ENCODE measurements around the gene FAAP100. TPM values are rescaled to one million over a fixed set of nuclear protein-coding genes. Genes with fewer than 3 reads are reported as not detected.

Gene FAAP100
- total RNA-seq, 1 donor from 2014 or later: 76.5 TPM

GRCh38 chr17:81568416-81568815, 16.3 kb upstream of the FAAP100 start:
- Mint-ChIP-seq H3K27me3 (no peaks in the 10 kb centered on the region), H3K4me3 (no peak overlapping the region), H3K4me1 (no peaks in the 10 kb centered on the region), H3K9me3 (no peaks in the 10 kb centered on the region), H3K27ac (no peak overlapping the region), H3K36me3 (ENCODE audit: low read depth) (peaks cover 56% of the 10 kb centered on the region)
- intact Hi-C loops (cut with micrococcal nuclease): no loop called here
- DNase-seq: no peak

DNA sequence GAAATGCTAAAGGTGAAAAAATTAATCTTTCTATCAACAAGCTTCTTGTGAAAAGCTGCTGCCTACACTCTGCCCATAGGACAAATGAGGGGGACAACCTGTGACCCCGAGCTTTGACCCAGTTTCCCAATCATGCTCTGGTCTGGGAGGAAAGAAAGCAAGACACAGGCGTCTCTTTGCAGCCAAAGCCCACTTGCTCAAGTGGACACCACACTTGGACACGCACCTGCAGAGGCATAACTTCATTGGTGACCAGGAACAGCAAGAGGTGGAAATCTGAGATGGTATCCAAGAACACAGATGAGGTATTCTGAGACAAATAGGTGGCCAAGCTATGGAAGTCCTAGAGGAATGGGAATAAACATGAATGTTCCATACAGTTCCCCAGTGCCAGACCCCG, 15.0 kb upstream of the FAAP100 start:
- H3K9me3 Mint-ChIP-seq: no peaks in the 10 kb centered on the region
- no peak overlapping the region for H3K4me3 Mint-ChIP-seq
- H3K27me3 Mint-ChIP-seq: no peaks in the 10 kb centered on the region
- intact Hi-C loops (cut with micrococcal nuclease): no loop called here
- no peaks in the 10 kb centered on the region for H3K4me1 Mint-ChIP-seq
- H3K36me3 Mint-ChIP-seq (ENCODE audit: low read depth): peaks cover 54% of the 10 kb centered on the region
- H3K27ac Mint-ChIP-seq: no peak overlapping the region
- DNase-seq: no peak

DNA sequence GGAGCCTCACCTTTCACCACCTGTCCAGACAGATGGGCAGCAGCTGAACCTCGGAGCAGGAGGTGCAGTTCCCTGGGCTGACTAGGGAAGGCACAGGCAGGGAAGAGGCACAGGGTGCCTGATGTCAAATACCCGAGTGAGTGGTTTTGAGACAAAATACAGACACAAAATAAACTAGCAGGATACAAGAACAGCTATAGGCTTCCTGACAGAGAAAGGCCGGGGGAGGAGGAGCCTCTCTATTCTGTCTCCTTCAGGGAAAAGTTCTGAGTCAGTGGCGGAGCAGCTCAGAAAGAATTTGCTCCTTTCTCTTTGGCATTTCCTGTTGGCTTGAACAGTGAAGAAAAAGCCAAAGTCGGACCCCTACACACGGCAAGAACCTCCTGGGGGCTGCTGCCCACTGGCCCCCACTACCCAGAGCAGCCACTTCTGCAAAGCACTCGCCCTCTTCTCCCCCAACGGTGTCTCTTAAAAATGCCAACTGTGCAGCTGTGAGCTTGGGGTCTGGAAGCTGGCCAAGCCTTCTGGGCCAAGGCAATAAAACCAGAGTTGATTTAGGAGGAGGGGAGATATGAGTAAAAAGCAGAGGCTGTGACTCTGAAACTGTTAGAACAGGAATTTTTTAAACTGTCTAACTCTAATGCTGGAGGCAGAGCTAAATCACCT, 14.4 kb upstream of the FAAP100 start:
- intact Hi-C loops (cut with micrococcal nuclease): no loop called here
- H3K27ac Mint-ChIP-seq: peak overlapping the region; percentile 48
- no peak overlapping the region for H3K4me3 Mint-ChIP-seq
- H3K27me3 Mint-ChIP-seq: no peaks in the 10 kb centered on the region
- no peak for DNase-seq
- no peaks in the 10 kb centered on the region for H3K4me1 Mint-ChIP-seq
- H3K36me3 Mint-ChIP-seq (ENCODE audit: low read depth): peaks cover 50% of the 10 kb centered on the region
- H3K9me3 Mint-ChIP-seq: no peaks in the 10 kb centered on the region

- peaks cover 49% of the 10 kb centered on the region for H3K36me3 Mint-ChIP-seq (ENCODE audit: low read depth)
Observed at GRCh38 chr17:81565231-81565630, 13.1 kb upstream of the FAAP100 start.

GRCh38 chr17:81564778-81565177, 12.6 kb upstream of the FAAP100 start:
- Mint-ChIP-seq H3K9me3 (no peaks in the 10 kb centered on the region), H3K4me3 (no peak overlapping the region), H3K27ac (no peak overlapping the region), H3K27me3 (no peaks in the 10 kb centered on the region), H3K36me3 (ENCODE audit: low read depth) (peaks cover 46% of the 10 kb centered on the region), H3K4me1 (no peaks in the 10 kb centered on the region)
- intact Hi-C loops (cut with micrococcal nuclease): no loop called here
- no peak for DNase-seq

More at GRCh38 chr17:81565231-81565630, 13.1 kb upstream of the FAAP100 start:
- H3K4me1 Mint-ChIP-seq: no peaks in the 10 kb centered on the region
- H3K9me3 Mint-ChIP-seq: no peaks in the 10 kb centered on the region
- H3K27me3 Mint-ChIP-seq: no peaks in the 10 kb centered on the region
- DNase-seq: no peak
- H3K27ac Mint-ChIP-seq: no peak overlapping the region
- no peak overlapping the region for H3K4me3 Mint-ChIP-seq
- intact Hi-C loops (cut with micrococcal nuclease): no loop called here

- H3K9me3 Mint-ChIP-seq: no peaks in the 10 kb centered on the region
- intact Hi-C loops (cut with micrococcal nuclease): no loop called here
- no peak overlapping the region for H3K4me3 Mint-ChIP-seq
- no peak for DNase-seq
- H3K4me1 Mint-ChIP-seq: no peaks in the 10 kb centered on the region
- no peaks in the 10 kb centered on the region for H3K27me3 Mint-ChIP-seq
- peaks cover 44% of the 10 kb centered on the region for H3K36me3 Mint-ChIP-seq (ENCODE audit: low read depth)
- no peak overlapping the region for H3K27ac Mint-ChIP-seq
Observed at GRCh38 chr17:81563861-81564586, 11.9 kb upstream of the FAAP100 start.

GRCh38 chr17:81561494-81561885, 9.3 kb upstream of the FAAP100 start:
- no peaks in the 10 kb centered on the region for H3K4me1 Mint-ChIP-seq
- no peaks in the 10 kb centered on the region for H3K9me3 Mint-ChIP-seq

GRCh38 chr17:81558941-81559806, 7.0 kb upstream of the FAAP100 start:
- Mint-ChIP-seq H3K9me3 (no peaks in the 10 kb centered on the region), H3K27me3 (no peaks in the 10 kb centered on the region), H3K4me3 (no peak overlapping the region), H3K36me3 (ENCODE audit: low read depth) (peaks cover 27% of the 10 kb centered on the region), H3K4me1 (peaks cover 3% of the 10 kb centered on the region), H3K27ac (no peak overlapping the region)
- intact Hi-C loops (cut with micrococcal nuclease): no loop called here
- DNase-seq: no peak

More at GRCh38 chr17:81561494-81561885, 9.3 kb upstream of the FAAP100 start:
- DNase-seq: no peak
- Mint-ChIP-seq H3K27me3 (no peaks in the 10 kb centered on the region), H3K36me3 (ENCODE audit: low read depth) (peaks cover 41% of the 10 kb centered on the region), H3K27ac (no peak overlapping the region), H3K4me3 (no peak overlapping the region)
- intact Hi-C loops (cut with micrococcal nuclease): no loop called here

- Mint-ChIP-seq H3K27me3 (no peaks in the 10 kb centered on the region), H3K36me3 (ENCODE audit: low read depth) (peaks cover 28% of the 10 kb centered on the region), H3K27ac (no peak overlapping the region), H3K4me3 (no peak overlapping the region), H3K4me1 (peaks cover 13% of the 10 kb centered on the region), H3K9me3 (no peaks in the 10 kb centered on the region)
- DNase-seq: no peak
- intact Hi-C loops (cut with micrococcal nuclease): no loop called here
Observed at GRCh38 chr17:81558115-81558468, 5.9 kb upstream of the FAAP100 start.

DNA sequence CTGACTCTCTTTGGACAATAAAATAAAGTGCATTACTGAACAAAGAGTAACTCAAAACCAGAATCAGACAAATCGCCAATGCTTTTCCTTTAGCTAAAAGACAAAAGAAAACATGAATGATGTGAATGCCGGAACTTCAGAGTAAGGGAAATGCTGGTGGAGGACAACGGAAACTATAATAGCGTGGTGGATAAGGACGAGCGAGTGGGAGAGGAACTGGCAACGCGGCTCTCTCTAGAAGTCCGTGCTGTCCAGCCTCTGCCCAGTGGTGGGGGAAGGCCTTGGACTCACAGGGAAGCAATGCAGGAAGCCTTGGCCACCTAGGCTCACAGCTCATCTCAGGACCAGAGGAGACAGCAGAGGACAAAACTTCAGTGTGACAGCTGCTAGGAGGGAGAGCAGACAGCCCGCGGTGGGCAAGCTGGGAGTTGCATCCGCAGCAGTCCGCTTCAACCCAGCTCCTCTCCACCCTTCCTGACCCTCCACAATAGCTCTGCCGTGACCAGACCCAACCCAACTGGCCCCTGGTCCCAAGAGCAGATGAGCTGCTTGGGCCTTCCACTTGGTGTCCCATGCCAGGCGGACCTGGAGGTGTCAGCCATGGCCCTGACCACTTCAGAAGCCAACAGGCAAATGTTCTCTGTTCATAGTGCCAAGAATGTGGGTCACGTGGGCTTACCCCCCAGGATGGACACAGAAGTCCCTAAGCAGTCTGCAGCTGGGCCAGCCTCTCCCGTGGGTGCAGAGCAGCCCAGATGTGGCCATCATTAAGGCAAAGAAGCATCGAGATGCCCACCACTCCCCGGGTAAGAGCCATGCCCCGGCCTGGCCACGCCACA, 5.3 kb upstream of the FAAP100 start:
- peaks cover 25% of the 10 kb centered on the region for H3K36me3 Mint-ChIP-seq (ENCODE audit: low read depth)
- H3K4me3 Mint-ChIP-seq: no peak overlapping the region
- H3K27me3 Mint-ChIP-seq: no peaks in the 10 kb centered on the region
- no peak overlapping the region for H3K27ac Mint-ChIP-seq
- intact Hi-C loops (cut with micrococcal nuclease): no loop called here
- no peak for DNase-seq
- H3K9me3 Mint-ChIP-seq: no peaks in the 10 kb centered on the region
- peaks cover 13% of the 10 kb centered on the region for H3K4me1 Mint-ChIP-seq

DNA sequence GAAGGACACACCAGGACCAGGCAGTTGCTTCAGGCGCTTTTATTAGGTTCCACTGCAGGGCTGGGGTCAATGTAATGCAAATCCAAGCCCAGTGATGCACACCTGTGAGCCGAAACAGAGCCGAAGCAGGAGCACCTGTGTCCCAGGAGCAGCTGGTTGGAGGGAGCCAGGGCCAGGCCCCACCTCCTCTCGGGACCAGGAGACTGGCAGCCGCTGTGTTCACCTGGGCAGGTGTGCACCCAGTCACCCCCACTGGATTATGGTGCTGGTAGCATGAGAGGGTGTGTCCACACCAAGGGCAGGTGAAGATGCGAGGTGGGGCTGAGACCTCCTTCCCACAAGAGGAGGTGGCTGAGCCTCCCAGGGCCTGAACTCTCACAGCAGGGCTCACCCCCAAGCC, 4.7 kb upstream of the FAAP100 start:
- Mint-ChIP-seq H3K36me3 (ENCODE audit: low read depth) (peaks cover 23% of the 10 kb centered on the region), H3K9me3 (no peaks in the 10 kb centered on the region), H3K4me1 (peaks cover 13% of the 10 kb centered on the region), H3K27me3 (no peaks in the 10 kb centered on the region), H3K27ac (no peak overlapping the region), H3K4me3 (no peak overlapping the region)
- intact Hi-C loops (cut with micrococcal nuclease): no loop called here
- DNase-seq: no peak

GRCh38 chr17:81556175-81556691, 4.1 kb upstream of the FAAP100 start:
- DNase-seq: no peak
- Mint-ChIP-seq H3K9me3 (no peaks in the 10 kb centered on the region), H3K27ac (no peak overlapping the region), H3K4me1 (peaks cover 17% of the 10 kb centered on the region), H3K4me3 (no peak overlapping the region), H3K27me3 (no peaks in the 10 kb centered on the region), H3K36me3 (ENCODE audit: low read depth) (peaks cover 25% of the 10 kb centered on the region)
- intact Hi-C loops (cut with micrococcal nuclease): no loop called here

GRCh38 chr17:81553616-81554181, 1.5 kb upstream of the FAAP100 start:
- intact Hi-C loops (cut with micrococcal nuclease): loop anchor here (1.0 to 5.0 kb wide), 5 partner anchors 41 to 314 kb away; partner anchors contain the start of genes ACTG1, MRPL12, NDUFAF8 and TEPSIN
- peak overlapping the region; percentile 94 for H3K27ac Mint-ChIP-seq
- H3K4me3 Mint-ChIP-seq: peak overlapping the region; percentile 91
- H3K27me3 Mint-ChIP-seq: no peaks in the 10 kb centered on the region
- peaks cover 24% of the 10 kb centered on the region for H3K4me1 Mint-ChIP-seq
- H3K36me3 Mint-ChIP-seq (ENCODE audit: low read depth): peaks cover 34% of the 10 kb centered on the region
- H3K9me3 Mint-ChIP-seq: no peaks in the 10 kb centered on the region
- DNase-seq: no peak

Data from activated CD4-positive, alpha-beta T cell treated with anti-CD3 and anti-CD28 coated beads, Interleukin-2, amount 10 ng/mL, durations not matched to agents 24 days and 14 days (primary cell).